Peyer's patch (tissue), 4 donors: ENCODE measurements around the gene KLHDC7B.

ENCODE experiments used
- CTCF ChIP-seq, 6 experiments: fragments of 450-650 bp in 4 of 6; fragments of 200-600 bp in 2 of 6; sonication (generic) in 1 of 6; IDR thresholded peaks; one replicate each; pipeline ENCODE4 v1.5.1; 2017 to 2019; ENCODE audit warnings: antibody characterized with exemption in 6 of 6, mild to moderate bottlenecking in 3 of 6, moderate library complexity in 1 of 6
- POLR2A ChIP-seq, 2 donors: fragments of 450-650 bp; IDR thresholded peaks; one replicate each; pipeline ENCODE4 v1.5.1; 2017; ENCODE audit warnings: antibody characterized with exemption in 2 of 2, mild to moderate bottlenecking in 2 of 2, moderate library complexity in 2 of 2

GRCh38 chr22:50568626-50569025, 22.9 kb downstream of the KLHDC7B start:
- TF ChIP-seq CTCF (IDR thresholded peaks at IDR 0.05) (no peak), POLR2A (IDR thresholded peaks at IDR 0.05) (no peak)
